Epithelial cell of proximal tubule (primary cell): ENCODE results near the gene ATP2B2. TPM values are rescaled to one million over a fixed set of nuclear protein-coding genes. Genes with fewer than 3 reads are reported as not detected.

Source experiments
- DNase-seq: peaks from one replicate; pipeline ENCODE4 v3.0.0-alpha.2; 2011; ENCODE audit warnings: low read depth
- H3K4me3 ChIP-seq: 2 replicates; pipeline ENCODE4 v1.5.1; 2011; ENCODE audit warnings: low read depth, mild to moderate bottlenecking, low read length
- CTCF ChIP-seq: conservative IDR thresholded peaks from 2 replicates; pipeline ENCODE4 v1.5.1; 2012; ENCODE audit warnings: low read depth, mild to moderate bottlenecking, low read length
- total RNA-seq: library from RNA; depleted of rRNA; stranded (reverse); fragments of >200 nt; gene quantifications from 2 replicates; pipeline ENCODE4 v1.2.3, GENCODE V29; 2015

ATP2B2 gene
- total RNA-seq, 1 donor from 2014 or later, result not detected

GRCh38 chr3:10322352-10322710, 183.1 kb downstream of the ATP2B2 start:
- no peak for DNase-seq
- no peak overlapping the region for H3K4me3 ChIP-seq
- peak; percentile 39 for TF ChIP-seq CTCF

GRCh38 chr3:10321630-10322351, 183.6 kb downstream of the ATP2B2 start:
- H3K4me3 ChIP-seq, result peak overlapping the region; percentile 93
- TF ChIP-seq CTCF, result no peak
- DNase-seq, result no peak

- peak overlapping the region; percentile 93 for H3K4me3 ChIP-seq
- no peak for TF ChIP-seq CTCF
- no peak for DNase-seq
These were observed 185.1 kb downstream of the ATP2B2 start for GRCh38 chr3:10320320-10320677.

- H3K4me3 ChIP-seq, result peak overlapping the region; percentile 93
- no peak for TF ChIP-seq CTCF
- DNase-seq, result no peak
These were observed 185.6 kb downstream of the ATP2B2 start for GRCh38 chr3:10319804-10320203.

- peak overlapping the region; percentile 93 for H3K4me3 ChIP-seq
- no peak for DNase-seq
- TF ChIP-seq CTCF, result no peak
These were observed 186.1 kb downstream of the ATP2B2 start for GRCh38 chr3:10319251-10319650.

- no peak for TF ChIP-seq CTCF
- H3K4me3 ChIP-seq, result no peak overlapping the region
- no peak for DNase-seq
These were observed 187.4 kb downstream of the ATP2B2 start for GRCh38 chr3:10317961-10318350.

- no peak for TF ChIP-seq CTCF
- no peak for DNase-seq
- no peak overlapping the region for H3K4me3 ChIP-seq
These were observed 187.9 kb downstream of the ATP2B2 start for GRCh38 chr3:10317311-10317960.
